Amniotic epithelial cell (primary cell): ENCODE data around the gene AARS2.
A peak's percentile ranks its signal among the peaks of the same experiment; 100 is the strongest.
"Not testable (repeated sequence)": the region's sequence is repeated elsewhere in the genome, so short reads cannot be mapped to it uniquely, and the experiment has no call there.

Experiments used
- DNase-seq: peaks from one replicate; pipeline ENCODE4 v3.0.0-alpha.2; 2010; ENCODE audit warnings: low read depth

AARS2 gene

DNA sequence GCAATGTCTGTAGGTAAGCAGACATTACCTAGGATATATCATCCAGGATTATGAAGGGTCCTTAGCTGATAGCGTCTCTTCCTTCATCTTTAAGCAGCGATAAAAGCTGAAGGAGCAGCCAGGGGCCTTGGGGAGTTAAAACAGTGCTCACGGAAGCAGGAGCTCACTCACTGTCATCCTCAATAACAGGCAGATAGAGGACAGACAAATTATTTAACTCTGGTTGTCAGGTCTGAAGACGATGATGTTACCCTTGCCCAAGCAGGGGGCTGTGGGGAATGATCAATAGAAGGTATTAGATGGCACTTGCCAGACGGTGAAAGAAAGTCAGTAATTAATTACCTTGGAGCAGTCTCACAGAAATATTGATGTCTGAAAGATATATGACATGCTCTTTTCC, 16.7 kb upstream of the AARS2 start:
- DNase-seq, result no peak

DNA sequence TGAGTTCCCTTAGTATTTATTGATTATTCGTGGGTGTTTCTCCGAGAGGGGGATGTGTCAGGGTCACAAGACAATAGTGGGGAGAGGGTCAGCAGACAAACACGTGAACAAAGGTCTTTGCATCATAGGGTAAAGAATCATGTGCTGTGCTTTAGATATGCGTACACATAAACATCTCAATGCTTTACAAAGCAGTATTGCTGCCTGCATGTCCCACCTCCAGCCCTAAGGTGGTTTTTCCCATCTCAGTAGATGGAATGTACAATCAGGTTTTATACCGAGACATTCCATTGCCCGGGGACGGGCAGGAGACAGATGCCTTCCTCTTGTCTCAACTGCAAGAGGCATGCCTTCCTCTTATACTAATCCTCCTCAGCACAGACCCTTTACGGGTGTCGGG, 15.1 kb upstream of the AARS2 start:
- not testable (repeated sequence) for DNase-seq

DNA sequence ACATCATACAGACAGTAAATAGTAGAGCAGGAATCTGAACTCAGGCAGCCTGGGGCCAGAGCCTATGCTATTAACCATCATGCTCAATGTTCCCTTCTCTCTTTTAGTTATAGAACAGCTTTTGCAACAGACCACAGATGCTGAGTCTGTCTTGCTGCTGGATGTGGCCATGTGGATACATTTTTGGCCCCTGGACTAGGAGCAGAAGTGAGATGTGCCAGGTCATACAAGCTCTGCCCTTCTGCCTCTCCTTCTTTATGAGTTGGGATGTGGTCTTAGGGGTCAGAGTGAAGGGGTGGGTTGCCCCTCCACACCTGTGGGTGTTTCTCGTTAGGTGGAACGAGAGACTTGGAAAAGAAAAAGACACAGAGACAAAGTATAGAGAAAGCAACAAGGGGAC, 14.6 kb upstream of the AARS2 start:
- no peak for DNase-seq

DNA sequence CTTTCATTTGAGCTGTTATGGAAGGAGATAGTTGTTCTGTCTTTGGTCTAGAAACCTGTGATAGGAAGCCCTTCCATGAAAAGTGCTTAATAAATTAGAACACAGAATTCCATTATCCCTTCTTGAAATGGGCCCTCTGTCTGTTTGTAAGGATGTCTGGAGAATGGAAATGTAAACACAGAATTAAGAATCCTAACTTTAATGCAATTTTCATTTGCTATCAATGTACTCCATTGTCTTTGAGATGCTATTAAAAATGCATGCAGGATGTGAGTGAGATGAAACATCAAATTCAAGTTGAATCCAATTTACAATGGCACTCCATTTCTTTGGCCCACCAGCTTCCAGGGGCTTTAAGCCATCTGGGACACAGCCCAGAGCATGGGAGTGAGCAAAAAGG, 13.9 kb upstream of the AARS2 start:
- DNase-seq, result no peak

DNA sequence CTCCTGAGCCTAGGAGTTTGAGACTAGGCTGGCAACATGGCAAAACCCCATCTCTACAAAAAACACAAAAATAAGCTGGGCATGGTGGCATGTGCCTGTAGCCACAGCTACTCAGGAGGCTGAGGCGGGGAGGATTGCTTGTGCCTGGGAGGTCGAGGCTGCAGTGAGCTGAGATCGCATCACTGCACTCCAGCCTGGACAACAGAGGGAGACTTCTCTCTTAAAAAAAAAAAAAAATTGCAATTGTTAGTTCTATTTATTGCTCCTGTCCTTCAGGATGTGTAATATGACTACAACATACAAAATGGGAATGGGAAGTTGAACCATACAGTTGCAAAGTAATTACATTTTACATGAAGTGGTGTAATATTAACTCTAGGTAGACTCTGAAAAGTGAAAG, 8.1 kb upstream of the AARS2 start:
- DNase-seq, result no peak

DNA sequence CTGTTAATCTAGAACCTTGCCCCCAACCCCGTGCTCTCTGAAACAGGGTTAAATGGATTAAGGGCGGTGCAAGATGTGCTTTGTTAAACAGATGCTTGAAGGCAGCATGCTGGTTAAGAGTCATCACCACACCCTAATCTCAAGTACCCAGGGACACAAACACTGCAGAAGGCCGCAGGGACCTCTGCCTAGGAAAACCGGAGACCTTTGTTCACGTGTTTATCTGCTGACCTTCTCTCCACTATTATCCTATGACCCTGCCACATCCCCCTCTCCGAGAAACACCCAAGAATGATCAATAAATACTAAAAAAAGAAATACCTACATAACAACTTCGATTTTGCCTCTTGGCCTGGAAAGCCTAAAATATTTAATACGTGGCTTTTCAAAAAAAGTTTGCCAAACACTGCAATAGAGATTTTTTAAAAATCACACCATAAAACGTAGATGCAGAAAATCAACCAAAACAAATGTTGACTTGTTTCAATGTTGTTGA, 4.0 kb upstream of the AARS2 start:
- DNase-seq, result not testable (repeated sequence)

DNA sequence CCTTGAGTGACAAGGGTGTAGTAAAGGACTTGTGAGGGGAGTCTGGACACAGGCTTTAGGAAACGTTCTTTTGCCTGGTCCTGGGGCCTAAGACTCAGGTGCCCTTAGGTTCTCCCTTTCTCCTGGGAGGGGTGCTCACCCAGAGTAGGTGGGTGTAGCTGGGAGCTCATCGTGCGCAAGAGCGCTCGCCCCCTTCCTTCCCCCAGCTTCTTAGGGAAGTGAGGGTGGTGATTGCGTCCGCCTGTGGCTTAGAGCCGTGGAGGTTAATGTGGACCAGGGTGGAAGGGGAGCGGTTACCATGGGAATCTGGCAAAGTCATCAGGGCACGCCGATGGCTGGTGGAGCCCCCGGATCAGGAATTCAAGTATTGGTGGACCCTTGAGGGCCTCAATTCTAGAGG, 3.3 kb upstream of the AARS2 start:
- no peak for DNase-seq

DNA sequence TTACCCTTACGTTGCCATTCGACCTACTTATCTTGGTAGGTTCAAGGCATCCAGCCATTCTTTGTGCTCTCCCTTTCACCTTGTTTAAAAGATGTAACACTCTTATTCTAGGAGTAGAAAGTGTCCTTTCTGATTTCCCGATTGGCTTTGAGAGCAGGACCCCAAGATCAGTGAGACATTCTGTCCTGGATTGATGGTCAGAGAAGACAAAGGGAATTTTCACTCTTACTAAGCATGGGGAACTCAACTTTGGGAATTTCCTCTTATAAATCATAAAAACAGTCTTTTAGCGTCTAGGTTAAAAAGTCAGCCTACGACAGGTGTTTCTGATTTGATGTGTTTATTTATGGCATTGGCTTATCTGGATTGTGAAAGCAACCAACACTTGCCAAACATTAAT, 2.8 kb upstream of the AARS2 start:
- no peak for DNase-seq

DNA sequence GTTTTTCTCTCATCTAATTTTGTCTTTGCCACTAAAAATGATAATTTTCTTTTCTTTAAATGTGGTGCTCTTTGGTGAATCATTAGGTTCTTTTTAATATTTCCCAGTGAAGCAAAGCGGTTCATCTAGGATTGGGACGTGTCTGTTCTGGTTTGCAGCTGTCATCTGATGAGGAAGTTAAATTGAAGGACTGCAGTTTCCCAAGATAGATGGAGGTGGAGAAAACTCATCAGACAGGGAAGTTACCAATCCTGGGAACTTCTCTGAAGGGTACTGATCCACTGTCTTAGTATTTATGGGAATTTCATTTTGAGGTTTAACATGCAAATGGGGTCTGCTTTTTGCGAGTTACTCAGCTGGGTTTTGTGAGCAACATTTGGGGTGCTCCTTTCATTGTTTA, 2.4 kb upstream of the AARS2 start:
- no peak for DNase-seq

DNA sequence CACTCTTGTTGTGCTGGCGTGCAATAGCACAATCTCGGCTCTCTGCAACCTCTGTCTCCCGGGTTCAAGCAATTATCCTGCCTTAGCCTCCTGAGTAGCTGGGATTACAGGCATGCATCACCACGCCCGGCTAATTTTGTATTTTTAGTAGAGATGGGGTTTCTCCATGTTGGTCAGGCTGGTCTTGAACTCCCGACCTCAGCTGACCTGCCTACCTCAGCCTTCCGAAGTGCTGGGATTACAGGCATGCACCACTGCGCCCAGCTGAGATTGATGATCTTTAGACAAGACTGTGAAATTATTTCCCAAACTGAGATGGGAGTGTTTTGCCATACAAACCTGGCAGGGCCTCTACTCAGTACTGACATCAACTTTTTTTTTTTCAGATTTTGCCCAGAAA, 1.5 kb upstream of the AARS2 start:
- DNase-seq, result not testable (repeated sequence)

DNA sequence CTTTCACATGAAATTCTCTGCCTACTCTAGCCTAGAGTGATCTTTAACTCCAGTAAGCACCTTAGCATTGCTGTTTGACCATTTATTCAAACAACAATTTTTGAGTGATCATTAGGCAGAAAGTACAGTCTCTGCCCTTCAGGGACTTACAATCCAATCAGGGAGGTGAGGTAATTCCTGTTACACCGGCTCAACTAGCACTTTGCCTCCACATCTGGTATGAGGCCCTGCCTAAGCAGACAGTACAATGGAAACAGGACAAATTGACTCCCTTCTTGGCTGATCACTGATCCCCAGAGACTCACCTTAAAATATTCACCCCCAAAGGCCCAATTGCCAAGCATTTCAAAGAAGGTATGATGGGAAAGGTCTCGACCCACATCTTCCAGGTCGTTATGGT, 1.4 kb downstream of the AARS2 start:
- no peak for DNase-seq

DNA sequence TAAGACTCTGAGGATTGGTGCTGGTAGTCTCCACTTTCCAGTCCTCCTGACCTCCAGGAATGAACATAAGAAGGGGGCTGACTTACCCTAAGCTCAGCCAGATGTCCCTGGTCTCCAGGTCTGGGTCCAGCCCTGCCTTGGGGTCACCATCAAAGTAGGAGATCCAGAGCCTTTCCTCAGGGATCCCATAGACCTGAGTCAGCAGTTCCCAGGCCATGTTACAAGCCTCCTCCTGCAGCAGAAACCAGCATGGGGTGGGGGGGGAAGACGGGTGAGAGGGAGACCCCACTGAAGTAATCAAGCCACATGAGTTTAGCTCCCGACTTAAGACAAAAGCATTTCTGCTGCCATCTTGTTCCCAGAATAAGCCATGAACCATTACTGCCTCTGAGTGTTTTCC, 1.8 kb downstream of the AARS2 start:
- no peak for DNase-seq

DNA sequence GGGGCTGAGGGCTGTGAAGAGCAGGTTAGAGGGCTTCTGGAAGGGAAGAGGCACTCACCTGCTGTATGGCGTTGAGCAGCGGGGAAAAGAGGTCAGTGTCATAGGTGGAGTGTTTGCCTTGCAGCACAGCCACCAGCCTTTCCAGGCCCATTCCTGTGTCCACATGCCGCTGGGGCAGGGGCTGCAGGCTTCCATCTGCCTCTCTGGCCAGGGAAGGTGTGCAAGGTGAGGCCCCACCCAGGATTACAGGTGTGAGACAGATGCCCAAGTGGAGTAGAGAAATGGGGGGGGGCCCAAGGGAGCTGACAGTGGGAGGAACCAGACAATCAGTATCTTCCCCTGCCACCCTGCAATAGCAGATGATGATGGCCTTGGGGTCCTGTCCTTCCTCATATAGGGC, 2.9 kb downstream of the AARS2 start:
- no peak for DNase-seq

DNA sequence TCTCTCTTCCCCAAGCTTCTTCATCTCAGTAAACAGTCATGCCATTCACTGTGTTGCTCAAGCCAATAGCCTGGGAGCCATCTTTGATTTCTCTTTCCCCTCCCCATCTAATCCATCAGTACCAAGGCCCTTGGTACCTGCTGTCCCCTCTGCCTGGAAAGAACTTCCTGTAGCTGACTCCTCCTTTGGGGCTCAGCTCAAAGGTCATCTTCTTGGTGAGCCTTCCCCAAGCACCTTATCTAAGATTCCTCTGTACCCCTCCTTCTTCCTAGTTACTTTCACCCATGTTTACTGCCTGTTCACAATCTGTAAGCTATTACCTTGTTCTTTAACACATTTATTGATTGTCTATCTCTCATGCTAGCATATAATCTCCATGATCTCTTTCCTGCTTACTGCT, 3.5 kb downstream of the AARS2 start:
- DNase-seq, result no peak

DNA sequence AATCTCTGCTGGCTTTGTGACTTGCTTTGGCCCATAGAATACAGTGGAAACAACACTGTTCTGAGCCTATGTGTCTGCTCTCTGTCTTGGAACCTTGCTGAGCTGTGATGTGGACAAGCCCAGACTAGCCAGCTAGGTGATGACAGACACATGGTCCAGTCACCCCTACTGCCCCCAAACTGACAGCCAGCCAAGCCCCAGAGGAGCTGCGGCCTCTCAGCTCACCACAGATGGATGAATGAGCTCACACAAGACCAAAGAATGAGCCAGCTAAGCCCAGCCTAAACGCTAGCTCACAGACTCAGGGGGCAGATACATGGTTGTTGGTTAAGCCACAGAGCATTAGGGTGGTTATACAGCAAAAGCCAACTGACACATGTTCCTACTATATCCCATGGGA, 4.1 kb downstream of the AARS2 start:
- DNase-seq, result peak; percentile 3

DNA sequence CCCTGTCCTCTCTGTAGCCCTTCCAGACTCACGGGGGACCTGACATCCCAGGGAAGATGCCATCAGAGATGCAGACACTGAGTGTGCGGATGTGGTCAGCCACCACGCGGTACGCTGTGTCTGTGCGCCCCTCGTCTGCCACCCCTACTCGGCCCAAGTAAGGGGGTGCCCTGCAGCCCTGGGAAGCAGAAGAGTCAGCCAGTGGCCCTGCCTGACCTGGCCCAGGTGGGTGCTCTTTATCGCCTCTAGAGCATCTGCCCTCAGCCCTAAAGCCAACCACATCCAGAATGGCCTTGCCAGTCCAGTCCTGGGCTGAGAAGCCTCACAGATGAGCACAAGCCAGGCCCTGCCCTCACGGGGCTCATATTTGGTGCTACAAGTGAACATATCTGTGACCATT, 5.9 kb downstream of the AARS2 start:
- DNase-seq, result no peak

DNA sequence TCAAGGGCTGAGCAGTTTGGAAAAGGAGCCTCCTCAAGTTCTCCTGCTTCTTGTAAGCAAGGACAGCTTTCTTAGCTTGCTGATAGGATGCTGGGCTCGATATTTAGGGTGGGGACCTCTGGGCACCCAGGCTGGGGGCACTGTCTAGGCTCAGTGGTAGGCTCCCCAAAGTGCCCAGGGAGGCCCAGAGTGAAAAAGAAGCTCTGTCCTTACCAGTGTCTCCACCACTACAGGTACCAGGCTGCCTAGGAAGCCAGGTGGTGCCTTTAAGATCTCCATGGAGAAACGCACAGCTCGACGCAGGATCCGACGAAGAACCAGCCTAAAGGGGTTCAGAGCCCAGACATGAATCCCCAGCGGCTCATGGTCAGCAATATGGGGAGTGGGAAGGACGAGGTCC, 6.4 kb downstream of the AARS2 start:
- no peak for DNase-seq

DNA sequence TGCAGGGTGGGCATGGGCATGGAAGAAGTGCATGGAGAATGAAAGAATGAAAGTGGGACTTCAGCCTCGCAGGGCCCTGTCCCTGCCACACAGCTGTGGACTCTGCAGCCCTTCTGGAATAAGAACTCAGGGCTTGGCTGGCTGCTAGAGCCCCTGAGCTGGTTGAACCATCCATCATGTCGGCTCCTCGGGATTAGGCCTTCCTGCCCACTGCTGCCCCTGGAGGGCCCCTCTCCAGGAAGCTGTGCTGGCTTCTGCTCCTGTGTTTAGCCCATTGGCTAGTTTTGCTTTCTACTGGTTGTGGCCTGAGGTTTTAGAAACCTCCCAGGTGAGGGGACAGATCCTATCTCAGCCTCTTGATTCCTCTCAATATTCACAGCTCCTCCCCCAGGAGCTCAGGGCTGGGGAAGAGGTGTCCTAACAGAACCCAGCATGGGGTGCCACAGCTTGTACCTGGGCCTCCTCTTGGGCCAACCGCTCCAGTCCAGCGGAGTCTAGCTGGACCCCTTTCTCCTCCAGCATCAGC, 7.9 kb downstream of the AARS2 start:
- DNase-seq, result no peak

DNA sequence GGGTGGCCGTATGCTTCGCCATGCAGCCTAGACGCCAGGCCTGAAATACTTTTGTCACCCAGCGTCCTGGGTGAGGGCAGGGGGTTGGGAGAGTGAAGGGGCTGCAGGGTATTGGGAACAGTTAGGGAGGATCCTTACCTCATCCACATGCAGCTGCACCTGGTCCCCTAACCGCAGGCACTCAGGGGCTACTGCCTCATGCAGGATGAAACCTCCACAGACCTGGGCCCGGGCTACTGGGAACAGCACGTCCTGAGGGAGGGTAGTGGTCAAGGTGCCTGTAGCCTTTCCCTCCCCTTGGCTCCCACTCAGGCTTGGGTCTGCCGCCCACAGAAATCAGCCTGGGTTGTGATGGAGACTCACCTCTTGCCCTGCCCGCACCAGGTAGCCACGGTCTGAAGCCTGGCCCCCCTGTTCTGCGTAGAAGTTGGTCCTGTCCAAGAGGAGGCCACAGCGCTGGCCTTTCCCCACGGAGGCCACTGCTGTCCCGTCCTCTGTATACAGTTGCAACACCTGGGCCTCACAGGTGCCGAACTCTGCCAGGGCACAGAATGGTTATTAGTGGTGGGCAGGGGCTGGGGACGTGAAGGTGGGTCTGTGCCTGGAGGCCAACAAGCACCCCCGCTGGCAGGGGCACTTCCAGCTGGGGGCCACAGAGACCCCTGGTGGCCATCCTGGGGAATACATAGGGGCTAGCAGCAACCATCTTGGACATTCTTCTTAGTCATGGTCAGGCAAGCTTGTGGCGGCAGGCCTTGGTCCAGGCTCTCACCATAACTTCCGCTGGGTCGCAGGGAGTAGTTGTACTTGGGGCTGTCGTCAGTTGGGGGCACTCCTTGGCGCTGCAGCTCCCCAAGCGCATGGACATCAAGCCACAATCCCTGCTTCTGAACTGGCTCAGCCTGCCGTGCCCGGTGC, 8.6 kb downstream of the AARS2 start:
- DNase-seq, result peak; percentile 52

DNA sequence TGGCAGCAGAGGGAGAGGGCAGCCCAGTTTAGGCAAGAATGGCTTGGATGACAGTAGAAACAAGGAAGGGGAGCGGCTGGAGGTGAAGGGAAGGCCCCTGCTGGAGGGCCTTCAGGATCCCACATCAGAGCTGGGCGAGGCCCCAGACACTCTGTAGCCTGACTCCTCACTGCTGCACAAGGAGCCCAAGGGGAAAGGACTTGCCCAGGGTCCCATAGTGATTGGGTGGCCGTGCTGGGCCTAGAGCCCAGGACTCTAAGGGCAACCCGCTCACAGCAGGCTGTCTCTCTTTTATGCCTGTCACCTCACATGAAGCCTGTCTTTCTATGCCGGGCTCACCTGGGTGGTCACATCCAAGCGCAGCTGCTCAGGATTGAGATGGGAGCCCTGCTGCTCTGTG, 9.3 kb downstream of the AARS2 start:
- DNase-seq, result no peak

DNA sequence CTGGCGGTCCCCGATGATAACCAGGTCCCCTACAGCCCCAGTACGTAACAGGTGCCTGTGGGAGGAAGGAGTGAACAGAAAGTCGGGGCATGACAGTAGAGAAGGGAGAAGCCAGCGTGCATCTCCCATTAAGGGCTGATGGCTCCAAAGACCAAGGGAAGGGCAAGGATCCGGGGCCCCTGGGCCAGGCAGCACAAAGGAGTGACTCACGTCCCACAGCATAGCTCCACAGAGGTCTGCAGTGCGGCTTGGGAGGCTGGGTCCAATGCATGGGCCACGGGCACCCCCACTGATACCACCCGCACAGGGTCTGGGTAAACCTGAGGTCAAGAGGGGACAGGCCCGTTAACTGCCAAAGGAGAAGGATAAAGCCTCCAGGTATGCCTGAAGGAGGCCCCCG, 10.3 kb downstream of the AARS2 start:
- no peak for DNase-seq

DNA sequence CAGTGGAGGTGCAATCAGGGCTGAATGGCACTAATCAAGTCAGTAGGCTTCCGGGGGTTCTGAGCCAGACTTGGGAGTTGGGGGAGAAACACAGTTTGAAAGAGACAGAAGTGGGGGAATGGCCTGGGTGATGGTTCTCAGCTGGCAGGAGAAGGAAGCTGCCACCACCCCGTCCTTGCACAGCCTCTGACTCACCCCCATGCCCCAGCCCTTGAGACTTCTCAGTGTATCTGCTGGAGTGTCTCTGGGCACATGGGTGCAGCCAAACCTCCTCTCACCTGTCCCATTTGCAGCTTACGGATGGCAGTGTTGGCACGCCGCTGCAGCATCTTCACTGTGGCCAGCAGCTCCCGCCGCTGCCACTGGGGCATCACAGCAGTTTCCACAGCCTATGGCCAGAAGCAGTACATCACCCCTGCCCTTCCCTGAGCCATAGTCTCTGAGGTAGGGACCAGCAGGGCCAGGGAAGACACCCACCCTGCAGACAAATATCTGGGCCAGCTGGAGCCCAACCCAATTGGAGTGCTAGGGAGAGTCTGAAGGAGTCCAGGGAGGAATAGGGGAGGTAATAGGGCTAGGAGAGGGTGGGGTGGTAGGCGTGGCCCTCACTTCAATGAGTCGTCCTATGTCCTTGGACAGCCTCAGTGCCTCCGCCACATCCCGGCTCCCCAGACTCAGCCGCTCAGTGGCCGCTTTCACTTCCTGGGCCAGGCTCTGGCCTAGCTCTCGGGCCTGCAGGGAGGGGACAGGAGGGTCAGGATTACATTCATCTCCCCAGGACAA, 11.2 kb downstream of the AARS2 start:
- DNase-seq, result no peak

DNA sequence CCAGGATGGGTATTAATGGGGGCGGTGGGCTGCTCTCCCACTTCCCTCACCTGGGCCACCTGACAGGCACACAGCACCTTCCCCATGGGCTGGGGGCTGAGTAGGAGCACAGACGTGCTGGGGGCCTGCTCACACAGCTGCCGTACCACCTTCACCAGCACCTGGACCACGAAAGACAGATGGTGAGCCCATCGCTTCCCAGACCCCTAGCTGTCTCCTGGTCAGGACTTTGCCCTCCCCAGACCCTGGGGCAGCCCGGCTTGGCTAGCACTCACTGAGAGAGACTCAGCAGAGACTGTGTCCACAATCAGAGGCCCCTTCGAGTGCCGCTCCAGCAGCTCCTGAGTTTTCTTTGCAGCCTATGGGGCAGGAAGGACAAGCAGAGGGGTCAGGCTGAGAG, 12.0 kb downstream of the AARS2 start:
- no peak for DNase-seq
